ENCODE measurements around the gene EMP2. TPM values are rescaled to one million over a fixed set of nuclear protein-coding genes. Genes with fewer than 3 reads are reported as not detected.
"Not testable (repeated sequence)": the region's sequence is repeated elsewhere in the genome, so short reads cannot be mapped to it uniquely, and the experiment has no call there.

The EMP2 gene
- total and polyA plus RNA-seq, 8 donors, result 58.2 to 487 (median 67.6) TPM

DNA sequence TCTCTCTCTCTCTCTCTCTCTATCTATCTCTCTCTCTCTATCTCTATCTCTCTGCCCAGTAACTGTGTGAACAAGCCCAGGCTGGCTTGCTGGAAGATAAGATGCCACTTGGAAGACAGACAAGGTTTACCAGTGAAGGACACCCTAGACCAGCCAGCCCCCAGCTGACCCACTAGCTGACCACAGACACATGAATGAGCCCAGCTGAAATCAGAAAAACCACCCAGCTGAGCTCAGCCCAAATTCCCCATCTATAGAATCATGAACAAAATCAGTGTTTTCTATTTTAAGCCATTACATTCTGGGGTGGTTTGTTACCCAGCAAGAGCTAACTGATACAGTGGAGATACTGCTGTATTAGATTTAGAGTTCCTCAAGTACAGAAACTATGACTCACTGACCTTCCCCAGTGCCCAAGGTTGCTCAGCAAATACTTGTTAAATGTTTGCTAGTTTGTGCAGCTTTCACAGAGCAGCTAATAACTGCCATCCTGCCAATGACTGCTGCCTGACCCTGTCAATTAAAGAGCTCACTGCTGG is 18.0 kb downstream of the EMP2 start:
- TF ChIP-seq CTCF (IDR thresholded peaks at IDR 0.05), result no peak
- no peak for ATAC-seq
- intact Hi-C loops (cut with DNase I), result no loop called here
- Histone ChIP-seq H3K4me3 (no peak overlapping the region), H3K36me3 (no peaks in the 10 kb centered on the region), H3K9me3 (peaks cover 0 to 5% of the 10 kb centered on the region in 2 donors), H3K27ac (peak overlapping the region in 1 of 2 donors; percentile 82), H3K27me3 (no peaks in the 10 kb centered on the region), H3K4me1 (peaks cover 28 to 83% of the 10 kb centered on the region in 2 donors)
- DNase-seq, result no peak

DNA sequence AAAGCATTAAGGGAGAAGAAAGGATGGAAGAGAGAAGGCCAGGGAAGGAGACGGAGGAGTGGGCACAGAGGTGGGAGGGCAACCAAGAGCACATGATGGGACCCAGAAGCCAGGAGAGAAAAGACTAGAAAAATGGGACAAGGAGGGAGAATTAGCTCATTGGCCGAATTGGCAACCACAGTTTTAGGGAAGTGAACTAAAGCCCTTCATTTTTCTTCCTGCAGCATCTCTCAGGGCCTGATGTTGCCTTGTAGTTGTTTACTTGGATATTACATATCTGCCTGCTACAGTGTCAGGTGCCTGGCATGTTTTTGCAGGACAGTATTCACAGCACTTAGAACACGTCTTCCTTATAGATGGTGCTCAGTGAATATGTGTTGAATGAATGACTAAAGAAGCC is 19.0 kb downstream of the EMP2 start:
- Histone ChIP-seq H3K27ac (peak overlapping the region in 1 of 2 donors; percentile 82), H3K4me3 (no peak overlapping the region), H3K36me3 (no peaks in the 10 kb centered on the region), H3K4me1 (peaks cover 28 to 85% of the 10 kb centered on the region in 2 donors), H3K9me3 (peaks cover 0 to 5% of the 10 kb centered on the region in 2 donors), H3K27me3 (no peaks in the 10 kb centered on the region)
- no peak for TF ChIP-seq CTCF (IDR thresholded peaks at IDR 0.05)
- intact Hi-C loops (cut with DNase I), result no loop called here
- DNase-seq, result no peak
- no peak for ATAC-seq

- ATAC-seq, result no peak
- H3K36me3 ChIP-seq, result no peaks in the 10 kb centered on the region
- no peak for TF ChIP-seq CTCF (IDR thresholded peaks at IDR 0.05)
- intact Hi-C loops (cut with DNase I), result no loop called here
- H3K27me3 ChIP-seq, result no peaks in the 10 kb centered on the region
- no peak overlapping the region for H3K4me3 ChIP-seq
- H3K9me3 ChIP-seq, result peaks cover 0 to 5% of the 10 kb centered on the region in 2 donors
- no peak for DNase-seq
- peaks cover 28 to 81% of the 10 kb centered on the region in 2 donors for H3K4me1 ChIP-seq
- peak overlapping the region in 1 of 2 donors; percentile 82 for H3K27ac ChIP-seq
These were observed 19.4 kb downstream of the EMP2 start for GRCh38 chr16:10561001-10561400.

GRCh38 chr16:10559792-10560191 is 20.6 kb downstream of the EMP2 start:
- H3K4me3 ChIP-seq; H3K9me3 ChIP-seq; H3K36me3 ChIP-seq; DNase-seq; H3K27me3 ChIP-seq; intact Hi-C loops (cut with DNase I); ATAC-seq: not testable (repeated sequence)
- Histone ChIP-seq H3K4me1 (peaks cover 18 to 72% of the 10 kb centered on the region in 2 donors), H3K27ac (peak overlapping the region; percentile 78 to 82)

DNA sequence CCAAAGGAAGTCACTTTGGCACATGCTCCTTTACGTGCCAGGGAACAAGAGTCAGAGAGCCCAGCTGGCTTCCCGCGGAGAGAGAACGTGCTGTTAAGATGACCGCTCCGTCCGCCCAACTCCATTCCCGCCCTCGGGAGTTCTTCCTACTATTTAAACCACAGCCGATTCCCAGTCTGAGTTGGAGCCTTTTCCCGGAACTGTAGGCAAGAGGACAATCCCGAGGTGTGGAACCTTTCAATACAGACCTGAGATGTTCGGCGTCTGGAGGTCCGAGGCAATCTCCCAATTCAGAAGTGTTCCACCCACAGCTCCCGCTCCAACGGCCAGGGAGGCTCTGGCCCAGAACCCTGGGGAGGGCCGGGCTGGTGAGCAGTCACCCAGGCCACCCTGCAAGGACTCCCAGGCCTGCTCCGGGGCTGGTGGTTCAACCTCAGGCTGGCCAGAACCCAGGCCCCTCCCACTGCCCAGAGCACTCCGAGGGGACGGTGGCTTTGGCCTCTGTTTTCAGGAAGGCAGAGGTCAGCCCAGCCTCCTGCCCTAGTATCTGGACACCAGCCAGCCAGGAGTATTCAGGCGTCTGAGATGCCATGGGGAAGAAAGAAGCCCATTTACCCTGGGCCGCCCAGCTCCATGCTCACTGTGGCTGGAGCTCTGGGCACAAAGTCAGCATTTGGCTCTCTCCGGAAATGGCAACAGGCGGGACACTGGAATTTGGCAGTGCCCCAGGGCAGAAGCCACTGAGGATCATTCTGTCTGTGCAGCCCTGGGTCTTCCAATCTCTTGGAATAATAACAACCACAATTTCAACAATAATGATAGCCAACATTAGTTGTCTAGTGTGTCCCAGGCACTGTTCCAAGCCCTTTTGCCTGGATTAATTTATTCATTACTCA is 21.4 kb downstream of the EMP2 start:
- peak overlapping the region; percentile 78 to 82 for H3K27ac ChIP-seq
- ATAC-seq (peak; percentile 79), DNase-seq (peak in 3 of 4 donors; percentile 30 to 84 (median 67))
- H3K27me3 ChIP-seq, result no peaks in the 10 kb centered on the region
- peaks cover 17 to 72% of the 10 kb centered on the region in 2 donors for H3K4me1 ChIP-seq
- H3K9me3 ChIP-seq, result peaks cover 0 to 5% of the 10 kb centered on the region in 2 donors
- intact Hi-C loops (cut with DNase I), result no loop called here
- no peaks in the 10 kb centered on the region for H3K36me3 ChIP-seq
- TF ChIP-seq CTCF (IDR thresholded peaks at IDR 0.05), result no peak
- no peak overlapping the region for H3K4me3 ChIP-seq
